Measurements from ENCODE around the gene NT5C2. TPM values are rescaled to one million over a fixed set of nuclear protein-coding genes. Genes with fewer than 3 reads are reported as not detected.

Gene NT5C2
- total and polyA plus RNA-seq, 2 of the 4 experiments (the other 2 are of a cell fraction), result 60.0 to 65.1 TPM

DNA sequence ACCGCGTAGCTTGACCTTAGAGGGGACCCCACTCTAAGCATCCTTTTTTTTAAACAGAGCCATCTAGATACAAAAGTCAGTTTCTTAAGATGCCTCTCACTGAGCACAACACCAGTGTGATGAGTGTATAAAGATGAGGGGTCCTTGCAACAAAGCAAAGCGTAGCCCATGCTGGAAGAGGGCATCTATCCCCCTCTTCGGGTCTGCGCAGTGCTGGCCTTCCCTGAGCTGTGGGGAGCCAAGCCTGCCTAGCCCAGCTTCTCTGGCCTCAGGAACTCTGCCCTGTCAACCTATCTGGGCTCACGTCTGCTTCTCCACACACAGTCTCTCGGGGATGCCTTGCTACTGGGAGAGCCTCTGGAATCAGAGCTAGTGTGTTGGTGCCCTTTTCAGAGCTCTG, 114.0 kb downstream of the NT5C2 start:
- intact Hi-C loops (cut with micrococcal nuclease) (no loop called here), in situ Hi-C loops (cut with MboI; ENCODE audit: low sequenced_read_pairs) (no loop called here), dilution Hi-C loops (cut with HindIII; ENCODE audit: low sequenced_read_pairs, unreplicated experiment) (no loop called here)
- Histone ChIP-seq H4K20me1 (ENCODE audit: insufficient read depth, low read length) (0 out of 2 replicates have a peak, but pooled peaks cover 2% of the 10 kb centered on the region), H2BK5ac (ENCODE audit: low read depth, low read length, poor library complexity, severe bottlenecking) (no peak overlapping the region), H3K27ac (ENCODE audit: insufficient read depth, low read length) (no peak overlapping the region), H4K5ac (ENCODE audit: low read depth, low read length) (no peak overlapping the region), H2BK15ac (ENCODE audit: low read depth, low read length) (no peak overlapping the region), H3K4me3 (ENCODE audit: insufficient read depth, low read depth, low read length) (no peak overlapping the region), H3K4me2 (ENCODE audit: low read depth, low read length) (no peak overlapping the region), H2BK20ac (ENCODE audit: low read depth, low read length) (no peak overlapping the region), H2AK5ac (ENCODE audit: low read depth, low read length) (no peak overlapping the region), H2AFZ (replicated peaks; ENCODE audit: low read length, poor library complexity) (no peak overlapping the region), H3K4me1 (ENCODE audit: control insufficient read depth, insufficient read depth, low read length) (no peaks in the 10 kb centered on the region), H3K9me3 (ENCODE audit: control insufficient read depth, insufficient read depth, low read length) (no peaks in the 10 kb centered on the region), H3K9me1 (ENCODE audit: insufficient read depth, low read length) (peaks cover 14% of the 10 kb centered on the region), H3K56ac (ENCODE audit: extremely low read depth, insufficient read depth, low read length) (no peak overlapping the region), H4K91ac (ENCODE audit: insufficient read depth, low read depth, low read length) (no peak overlapping the region), H2BK120ac (ENCODE audit: low read depth, low read length) (no peak overlapping the region), H3K27me3 (ENCODE audit: control insufficient read depth, insufficient read depth, low read length) (no peaks in the 10 kb centered on the region), H3K23ac (ENCODE audit: low read depth, low read length) (no peak overlapping the region), H4K8ac (ENCODE audit: low read depth in 2 of 2, low read length in 2 of 2) (no peak overlapping the region), H3K79me1 (ENCODE audit: low read depth in 1 of 2, low read length in 2 of 2) (peaks cover 0 to 25% of the 10 kb centered on the region in 2 experiments; a peak in 3 of 4 replicates), H2AK9ac (replicated peaks; ENCODE audit: low read depth, low read length, poor library complexity) (no peak overlapping the region), H3K18ac (ENCODE audit: low read depth, low read length) (no peak overlapping the region), H3K4ac (ENCODE audit: low read depth, low read length) (no peak overlapping the region), H3K14ac (replicated peaks; ENCODE audit: low read depth, low read length) (no peak overlapping the region), H3K9ac (ENCODE audit: low read depth, low read length) (no peak overlapping the region), H3K36me3 (ENCODE audit: control insufficient read depth, insufficient read depth, low read length) (peaks cover 60% of the 10 kb centered on the region)
- CTCF ChIA-PET, result interaction anchor here (0.7 kb wide), 1 partner anchor 166 kb away, joined by 3 read pairs; no protein-coding TSS in a partner anchor
- no TSS peak for BruUV-seq (replicated peaks)
- WGBS, 2 experiments (ENCODE audit: extremely low coverage in 2 of 2, insufficient read length in 1 of 2), result 100% methylated on average over 1 of the region's 7 CpGs; no CpG with 5 or more reads in 1 of the 2 experiments
- ATAC-seq (ENCODE audit: low read depth) (no peak), DNase-seq (no peak)
- TF ChIP-seq RFX5 (IDR thresholded peaks at IDR 0.05; ENCODE audit: low read depth, low read length) (no peak), MAZ (IDR thresholded peaks at IDR 0.05; ENCODE audit: borderline replicate concordance, low read depth, low read length) (no peak), BHLHE40 (IDR thresholded peaks at IDR 0.05; ENCODE audit: low read depth, low read length) (no peak), FOS (IDR thresholded peaks at IDR 0.05; ENCODE audit: low read depth, low read length) (no peak), SMC3 (IDR thresholded peaks at IDR 0.05; ENCODE audit: low read depth, low read length) (no peak), CHD1 (IDR thresholded peaks at IDR 0.05; ENCODE audit: low read depth, low read length) (no peak), NFE2L2 (IDR thresholded peaks at IDR 0.05; ENCODE audit: low read depth, low read length) (no peak), MAFK (IDR thresholded peaks at IDR 0.05; ENCODE audit: low read depth, low read length) (no peak), CEBPB (IDR thresholded peaks at IDR 0.05; ENCODE audit: low read depth, low read length) (no peak)
- TF ChIP-seq, protein P1, sequence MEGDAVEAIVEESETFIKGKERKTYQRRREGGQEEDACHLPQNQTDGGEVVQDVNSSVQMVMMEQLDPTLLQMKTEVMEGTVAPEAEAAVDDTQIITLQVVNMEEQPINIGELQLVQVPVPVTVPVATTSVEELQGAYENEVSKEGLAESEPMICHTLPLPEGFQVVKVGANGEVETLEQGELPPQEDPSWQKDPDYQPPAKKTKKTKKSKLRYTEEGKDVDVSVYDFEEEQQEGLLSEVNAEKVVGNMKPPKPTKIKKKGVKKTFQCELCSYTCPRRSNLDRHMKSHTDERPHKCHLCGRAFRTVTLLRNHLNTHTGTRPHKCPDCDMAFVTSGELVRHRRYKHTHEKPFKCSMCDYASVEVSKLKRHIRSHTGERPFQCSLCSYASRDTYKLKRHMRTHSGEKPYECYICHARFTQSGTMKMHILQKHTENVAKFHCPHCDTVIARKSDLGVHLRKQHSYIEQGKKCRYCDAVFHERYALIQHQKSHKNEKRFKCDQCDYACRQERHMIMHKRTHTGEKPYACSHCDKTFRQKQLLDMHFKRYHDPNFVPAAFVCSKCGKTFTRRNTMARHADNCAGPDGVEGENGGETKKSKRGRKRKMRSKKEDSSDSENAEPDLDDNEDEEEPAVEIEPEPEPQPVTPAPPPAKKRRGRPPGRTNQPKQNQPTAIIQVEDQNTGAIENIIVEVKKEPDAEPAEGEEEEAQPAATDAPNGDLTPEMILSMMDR (conservative IDR thresholded peaks at IDR 0.05; ENCODE audit: low read depth, low read length), result no peak
- TF ChIP-seq, protein P2, sequence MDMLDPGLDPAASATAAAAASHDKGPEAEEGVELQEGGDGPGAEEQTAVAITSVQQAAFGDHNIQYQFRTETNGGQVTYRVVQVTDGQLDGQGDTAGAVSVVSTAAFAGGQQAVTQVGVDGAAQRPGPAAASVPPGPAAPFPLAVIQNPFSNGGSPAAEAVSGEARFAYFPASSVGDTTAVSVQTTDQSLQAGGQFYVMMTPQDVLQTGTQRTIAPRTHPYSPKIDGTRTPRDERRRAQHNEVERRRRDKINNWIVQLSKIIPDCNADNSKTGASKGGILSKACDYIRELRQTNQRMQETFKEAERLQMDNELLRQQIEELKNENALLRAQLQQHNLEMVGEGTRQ (IDR thresholded peaks at IDR 0.05; ENCODE audit: low read depth, low read length), result no peak
- TF ChIP-seq, protein P3, sequence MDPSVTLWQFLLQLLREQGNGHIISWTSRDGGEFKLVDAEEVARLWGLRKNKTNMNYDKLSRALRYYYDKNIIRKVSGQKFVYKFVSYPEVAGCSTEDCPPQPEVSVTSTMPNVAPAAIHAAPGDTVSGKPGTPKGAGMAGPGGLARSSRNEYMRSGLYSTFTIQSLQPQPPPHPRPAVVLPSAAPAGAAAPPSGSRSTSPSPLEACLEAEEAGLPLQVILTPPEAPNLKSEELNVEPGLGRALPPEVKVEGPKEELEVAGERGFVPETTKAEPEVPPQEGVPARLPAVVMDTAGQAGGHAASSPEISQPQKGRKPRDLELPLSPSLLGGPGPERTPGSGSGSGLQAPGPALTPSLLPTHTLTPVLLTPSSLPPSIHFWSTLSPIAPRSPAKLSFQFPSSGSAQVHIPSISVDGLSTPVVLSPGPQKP (IDR thresholded peaks at IDR 0.05; ENCODE audit: borderline replicate concordance, low read depth, low read length), result no peak
- POLR2A ChIA-PET (ENCODE audit: unreplicated experiment), result no interaction called here

All from IMR-90 (cell line).